ENCODE measurements around the gene RGS9BP. TPM values are rescaled to one million over a fixed set of nuclear protein-coding genes. Genes with fewer than 3 reads are reported as not detected.
A peak's percentile ranks its signal among the peaks of the same experiment; 100 is the strongest.
"Not testable (repeated sequence)": the region's sequence is repeated elsewhere in the genome, so short reads cannot be mapped to it uniquely, and the experiment has no call there.

RGS9BP gene
- total RNA-seq, 1 donor from 2014 or later, result not detected

- Mint-ChIP-seq H3K4me1 (ENCODE audit: unreplicated experiment) (no peaks in the 10 kb centered on the region), H3K27ac (ENCODE audit: unreplicated experiment) (no peak overlapping the region), H3K36me3 (ENCODE audit: low read depth, unreplicated experiment) (peaks cover 8% of the 10 kb centered on the region), H3K9me3 (ENCODE audit: unreplicated experiment) (no peaks in the 10 kb centered on the region), H3K4me3 (ENCODE audit: unreplicated experiment) (no peak overlapping the region), H3K27me3 (ENCODE audit: unreplicated experiment) (peaks cover 4% of the 10 kb centered on the region)
- TF ChIP-seq, protein P1, sequence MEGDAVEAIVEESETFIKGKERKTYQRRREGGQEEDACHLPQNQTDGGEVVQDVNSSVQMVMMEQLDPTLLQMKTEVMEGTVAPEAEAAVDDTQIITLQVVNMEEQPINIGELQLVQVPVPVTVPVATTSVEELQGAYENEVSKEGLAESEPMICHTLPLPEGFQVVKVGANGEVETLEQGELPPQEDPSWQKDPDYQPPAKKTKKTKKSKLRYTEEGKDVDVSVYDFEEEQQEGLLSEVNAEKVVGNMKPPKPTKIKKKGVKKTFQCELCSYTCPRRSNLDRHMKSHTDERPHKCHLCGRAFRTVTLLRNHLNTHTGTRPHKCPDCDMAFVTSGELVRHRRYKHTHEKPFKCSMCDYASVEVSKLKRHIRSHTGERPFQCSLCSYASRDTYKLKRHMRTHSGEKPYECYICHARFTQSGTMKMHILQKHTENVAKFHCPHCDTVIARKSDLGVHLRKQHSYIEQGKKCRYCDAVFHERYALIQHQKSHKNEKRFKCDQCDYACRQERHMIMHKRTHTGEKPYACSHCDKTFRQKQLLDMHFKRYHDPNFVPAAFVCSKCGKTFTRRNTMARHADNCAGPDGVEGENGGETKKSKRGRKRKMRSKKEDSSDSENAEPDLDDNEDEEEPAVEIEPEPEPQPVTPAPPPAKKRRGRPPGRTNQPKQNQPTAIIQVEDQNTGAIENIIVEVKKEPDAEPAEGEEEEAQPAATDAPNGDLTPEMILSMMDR (IDR thresholded peaks at IDR 0.05; ENCODE audit: unreplicated experiment), result no peak
- DNase-seq (ENCODE audit: low spot score), result no peak
Measured at GRCh38 chr19:32649751-32650150, 25.9 kb upstream of the RGS9BP start.

GRCh38 chr19:32650671-32651070 lies 25.0 kb upstream of the RGS9BP start:
- TF ChIP-seq, protein P1 (IDR thresholded peaks at IDR 0.05; ENCODE audit: unreplicated experiment), result no peak
- Mint-ChIP-seq H3K4me1 (ENCODE audit: unreplicated experiment) (no peaks in the 10 kb centered on the region), H3K27ac (ENCODE audit: unreplicated experiment) (no peak overlapping the region), H3K9me3 (ENCODE audit: unreplicated experiment) (no peaks in the 10 kb centered on the region), H3K4me3 (ENCODE audit: unreplicated experiment) (no peak overlapping the region), H3K27me3 (ENCODE audit: unreplicated experiment) (peaks cover 5% of the 10 kb centered on the region), H3K36me3 (ENCODE audit: low read depth, unreplicated experiment) (peaks cover 8% of the 10 kb centered on the region)
- no peak for DNase-seq (ENCODE audit: low spot score)

GRCh38 chr19:32651729-32652140 lies 23.9 kb upstream of the RGS9BP start:
- peaks cover 7% of the 10 kb centered on the region for H3K27me3 Mint-ChIP-seq (ENCODE audit: unreplicated experiment)
- H3K27ac Mint-ChIP-seq (ENCODE audit: unreplicated experiment), result no peak overlapping the region
- no peaks in the 10 kb centered on the region for H3K9me3 Mint-ChIP-seq (ENCODE audit: unreplicated experiment)
- peak overlapping the region; percentile 62 for H3K4me3 Mint-ChIP-seq (ENCODE audit: unreplicated experiment)
- H3K36me3 Mint-ChIP-seq (ENCODE audit: low read depth, unreplicated experiment), result peaks cover 8% of the 10 kb centered on the region
- no peaks in the 10 kb centered on the region for H3K4me1 Mint-ChIP-seq (ENCODE audit: unreplicated experiment)
- DNase-seq (ENCODE audit: low spot score), result no peak
- TF ChIP-seq, protein P1 (IDR thresholded peaks at IDR 0.05; ENCODE audit: unreplicated experiment), result no peak

- H3K4me3 Mint-ChIP-seq (ENCODE audit: unreplicated experiment); H3K9me3 Mint-ChIP-seq (ENCODE audit: unreplicated experiment); DNase-seq (ENCODE audit: low spot score); H3K27ac Mint-ChIP-seq (ENCODE audit: unreplicated experiment); H3K4me1 Mint-ChIP-seq (ENCODE audit: unreplicated experiment); H3K27me3 Mint-ChIP-seq (ENCODE audit: unreplicated experiment); H3K36me3 Mint-ChIP-seq (ENCODE audit: low read depth, unreplicated experiment): not testable (repeated sequence)
Measured at GRCh38 chr19:32652331-32652730, 23.3 kb upstream of the RGS9BP start.

DNA sequence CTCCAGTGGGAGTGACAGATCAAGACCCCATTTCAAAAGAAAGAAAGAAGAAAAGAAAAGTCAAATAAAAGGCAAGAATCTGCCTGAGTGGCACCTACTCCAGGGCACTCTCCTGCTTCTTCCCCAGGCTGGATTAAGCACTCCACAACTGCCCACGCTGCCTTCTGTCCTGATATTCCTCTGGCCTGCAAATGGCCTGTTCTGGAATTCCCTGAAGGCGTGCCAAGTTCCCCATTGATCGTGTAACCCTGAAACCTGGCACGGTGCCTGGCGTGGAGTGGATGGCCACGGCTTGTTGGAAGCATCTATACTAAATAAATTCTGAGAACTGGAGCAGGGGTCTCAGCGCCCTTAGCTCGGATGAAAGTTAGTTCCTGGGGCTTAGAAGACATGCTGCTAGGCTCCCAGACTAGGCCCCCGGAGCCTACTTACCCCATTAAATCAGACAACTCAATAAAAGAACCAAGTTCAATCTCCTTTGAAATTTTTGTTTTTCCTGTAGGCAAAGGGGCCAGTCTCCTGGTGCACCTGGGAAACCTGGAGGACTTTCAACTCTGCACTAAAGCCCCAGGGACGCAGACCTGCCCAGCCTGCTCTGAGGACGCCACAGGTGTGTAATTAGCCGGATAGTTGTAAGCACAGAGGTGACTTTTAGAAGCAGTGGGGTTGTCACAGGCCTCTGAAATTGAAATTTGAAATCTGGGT lies 22.6 kb upstream of the RGS9BP start:
- H3K4me3 Mint-ChIP-seq (ENCODE audit: unreplicated experiment), result no peak overlapping the region
- no peak for DNase-seq (ENCODE audit: low spot score)
- H3K27ac Mint-ChIP-seq (ENCODE audit: unreplicated experiment), result no peak overlapping the region
- H3K9me3 Mint-ChIP-seq (ENCODE audit: unreplicated experiment), result no peaks in the 10 kb centered on the region
- H3K4me1 Mint-ChIP-seq (ENCODE audit: unreplicated experiment), result no peaks in the 10 kb centered on the region
- H3K27me3 Mint-ChIP-seq (ENCODE audit: unreplicated experiment), result peaks cover 7% of the 10 kb centered on the region
- H3K36me3 Mint-ChIP-seq (ENCODE audit: low read depth, unreplicated experiment), result peaks cover 3% of the 10 kb centered on the region
- TF ChIP-seq, protein P1 (IDR thresholded peaks at IDR 0.05; ENCODE audit: unreplicated experiment), result no peak
